Inflammatory macrophage (primary cell): Measurements from ENCODE around the gene TTLL12.

Experiments used
- DNase-seq, 2 donors: peaks; one replicate each; pipeline ENCODE4 v3.0.0-alpha.2; 2020 to 2022

The TTLL12 gene

GRCh38 chr22:43198126-43198525 lies 11.2 kb upstream of the TTLL12 start:
- no peak for DNase-seq

- no peak for DNase-seq
These were observed 10.5 kb upstream of the TTLL12 start for GRCh38 chr22:43197271-43197941.

- DNase-seq, result no peak
These were observed 4.9 kb upstream of the TTLL12 start for GRCh38 chr22:43191831-43192230.

GRCh38 chr22:43188829-43189545 lies 2.1 kb upstream of the TTLL12 start:
- DNase-seq, result no peak

- DNase-seq, result peak; percentile 94 to 97
These were observed 501 bp upstream of the TTLL12 start for GRCh38 chr22:43187171-43188099.

- no peak for DNase-seq
These were observed 1.1 kb downstream of the TTLL12 start for GRCh38 chr22:43185860-43186261.

- DNase-seq, result peak; percentile 74 to 83
These were observed 3.2 kb downstream of the TTLL12 start for GRCh38 chr22:43183496-43184277.

- DNase-seq, result no peak
These were observed 4.2 kb downstream of the TTLL12 start for GRCh38 chr22:43182726-43183125.

GRCh38 chr22:43182118-43182517 lies 4.8 kb downstream of the TTLL12 start:
- DNase-seq, result no peak

GRCh38 chr22:43181321-43182076 lies 5.4 kb downstream of the TTLL12 start:
- DNase-seq, result no peak

GRCh38 chr22:43180670-43181069 lies 6.3 kb downstream of the TTLL12 start:
- DNase-seq, result no peak

- no peak for DNase-seq
These were observed 7.1 kb downstream of the TTLL12 start for GRCh38 chr22:43179911-43180195.

GRCh38 chr22:43179146-43179910 lies 7.6 kb downstream of the TTLL12 start:
- DNase-seq, result no peak

GRCh38 chr22:43177479-43177878 lies 9.5 kb downstream of the TTLL12 start:
- DNase-seq, result no peak

- no peak for DNase-seq
These were observed 10.8 kb downstream of the TTLL12 start for GRCh38 chr22:43176090-43176489.

GRCh38 chr22:43174941-43175531 lies 11.9 kb downstream of the TTLL12 start:
- DNase-seq, result no peak

- no peak for DNase-seq
These were observed 12.8 kb downstream of the TTLL12 start for GRCh38 chr22:43173976-43174720.

GRCh38 chr22:43173566-43173965 lies 13.4 kb downstream of the TTLL12 start:
- DNase-seq, result no peak

GRCh38 chr22:43172191-43172590 lies 14.7 kb downstream of the TTLL12 start:
- no peak for DNase-seq

- no peak for DNase-seq
These were observed 15.3 kb downstream of the TTLL12 start for GRCh38 chr22:43171607-43172006.
